Measurements from ENCODE around the gene OLFM1. TPM values are rescaled to one million over a fixed set of nuclear protein-coding genes. Genes with fewer than 3 reads are reported as not detected.

OLFM1 gene
- total and polyA plus RNA-seq, 4 donors = 2.0 to 5.9 (median 4.4) TPM

DNA sequence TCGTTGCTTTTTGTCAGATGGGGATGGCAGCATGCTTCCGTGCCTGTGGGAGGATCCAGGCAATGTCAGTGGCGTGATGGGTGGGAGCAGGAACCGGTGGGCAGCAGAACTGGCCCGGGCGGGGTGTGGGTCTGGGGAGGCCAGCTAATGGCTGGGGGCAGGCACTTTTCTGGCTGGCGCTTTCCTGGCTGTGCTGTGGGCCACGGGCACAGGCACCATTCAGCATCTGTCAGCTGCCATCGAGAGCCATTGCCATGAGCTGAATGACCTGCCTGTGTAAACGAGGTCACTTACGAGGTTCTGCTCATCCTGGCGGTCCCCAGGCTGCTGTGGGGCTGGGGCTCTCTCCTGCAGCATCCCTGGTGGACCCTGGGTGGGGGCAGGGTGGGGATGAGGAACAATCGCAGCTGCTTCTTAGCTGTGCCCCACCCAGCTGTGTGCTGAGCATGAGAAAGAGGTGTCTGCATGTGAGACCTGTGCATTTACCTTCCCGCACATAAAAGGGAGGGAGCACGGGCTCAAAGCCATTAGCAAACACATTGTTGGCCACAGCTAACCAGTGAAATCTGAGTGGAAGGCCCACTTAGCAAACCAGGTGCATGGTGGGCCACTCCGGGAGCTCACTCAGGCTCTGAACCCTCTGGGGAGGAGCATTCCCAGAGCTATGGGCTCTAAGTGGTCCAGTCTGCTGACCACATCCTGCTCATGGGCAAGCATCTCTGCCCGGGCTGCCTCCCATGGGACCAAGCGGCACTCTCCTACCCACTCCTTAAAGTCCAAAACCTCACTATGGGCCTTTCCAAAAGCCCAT lies 41.3 kb upstream of the OLFM1 start:
- Histone ChIP-seq H3K4me1 (ENCODE audit: control insufficient read depth in 4 of 4, insufficient read depth in 4 of 4, low read length in 3 of 4) (no peaks in the 10 kb centered on the region), H3K9me3 (ENCODE audit: control insufficient read depth in 4 of 4, low read length in 3 of 4) (no peaks in the 10 kb centered on the region), H3K27ac (ENCODE audit: low read depth in 1 of 2, low read length in 2 of 2) (no peak overlapping the region), H3K36me3 (ENCODE audit: control insufficient read depth in 4 of 4, insufficient read depth in 3 of 4, low read depth in 1 of 4, low read length in 3 of 4) (no peaks in the 10 kb centered on the region), H3K9ac (ENCODE audit: low read depth in 1 of 2, low read length in 2 of 2) (no peak overlapping the region), H3K4me3 (ENCODE audit: low read depth in 1 of 3, low read length in 3 of 3) (no peak overlapping the region), H3K27me3 (ENCODE audit: control insufficient read depth in 4 of 4, insufficient read depth in 4 of 4, low read length in 3 of 4) (no peaks in the 10 kb centered on the region)
- WGBS = 65% methylated on average over 18 of the region's 18 CpGs
- no peak for DNase-seq (ENCODE audit: low spot score)
- TF ChIP-seq, protein P1, sequence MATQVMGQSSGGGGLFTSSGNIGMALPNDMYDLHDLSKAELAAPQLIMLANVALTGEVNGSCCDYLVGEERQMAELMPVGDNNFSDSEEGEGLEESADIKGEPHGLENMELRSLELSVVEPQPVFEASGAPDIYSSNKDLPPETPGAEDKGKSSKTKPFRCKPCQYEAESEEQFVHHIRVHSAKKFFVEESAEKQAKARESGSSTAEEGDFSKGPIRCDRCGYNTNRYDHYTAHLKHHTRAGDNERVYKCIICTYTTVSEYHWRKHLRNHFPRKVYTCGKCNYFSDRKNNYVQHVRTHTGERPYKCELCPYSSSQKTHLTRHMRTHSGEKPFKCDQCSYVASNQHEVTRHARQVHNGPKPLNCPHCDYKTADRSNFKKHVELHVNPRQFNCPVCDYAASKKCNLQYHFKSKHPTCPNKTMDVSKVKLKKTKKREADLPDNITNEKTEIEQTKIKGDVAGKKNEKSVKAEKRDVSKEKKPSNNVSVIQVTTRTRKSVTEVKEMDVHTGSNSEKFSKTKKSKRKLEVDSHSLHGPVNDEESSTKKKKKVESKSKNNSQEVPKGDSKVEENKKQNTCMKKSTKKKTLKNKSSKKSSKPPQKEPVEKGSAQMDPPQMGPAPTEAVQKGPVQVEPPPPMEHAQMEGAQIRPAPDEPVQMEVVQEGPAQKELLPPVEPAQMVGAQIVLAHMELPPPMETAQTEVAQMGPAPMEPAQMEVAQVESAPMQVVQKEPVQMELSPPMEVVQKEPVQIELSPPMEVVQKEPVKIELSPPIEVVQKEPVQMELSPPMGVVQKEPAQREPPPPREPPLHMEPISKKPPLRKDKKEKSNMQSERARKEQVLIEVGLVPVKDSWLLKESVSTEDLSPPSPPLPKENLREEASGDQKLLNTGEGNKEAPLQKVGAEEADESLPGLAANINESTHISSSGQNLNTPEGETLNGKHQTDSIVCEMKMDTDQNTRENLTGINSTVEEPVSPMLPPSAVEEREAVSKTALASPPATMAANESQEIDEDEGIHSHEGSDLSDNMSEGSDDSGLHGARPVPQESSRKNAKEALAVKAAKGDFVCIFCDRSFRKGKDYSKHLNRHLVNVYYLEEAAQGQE (IDR thresholded peaks at IDR 0.05) = no peak
- TF ChIP-seq FOXA1 (IDR thresholded peaks at IDR 0.05) (no peak), RAD21 (IDR thresholded peaks at IDR 0.05) (no peak), FOXA2 (IDR thresholded peaks at IDR 0.05) (no peak), HNF4A (conservative IDR thresholded peaks at IDR 0.05) (no peak)
- TF ChIP-seq, protein P2, sequence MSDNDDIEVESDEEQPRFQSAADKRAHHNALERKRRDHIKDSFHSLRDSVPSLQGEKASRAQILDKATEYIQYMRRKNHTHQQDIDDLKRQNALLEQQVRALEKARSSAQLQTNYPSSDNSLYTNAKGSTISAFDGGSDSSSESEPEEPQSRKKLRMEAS (IDR thresholded peaks at IDR 0.05) = no peak
- TF ChIP-seq, protein P3, sequence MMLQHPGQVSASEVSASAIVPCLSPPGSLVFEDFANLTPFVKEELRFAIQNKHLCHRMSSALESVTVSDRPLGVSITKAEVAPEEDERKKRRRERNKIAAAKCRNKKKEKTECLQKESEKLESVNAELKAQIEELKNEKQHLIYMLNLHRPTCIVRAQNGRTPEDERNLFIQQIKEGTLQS (IDR thresholded peaks at IDR 0.05) = no peak

DNA sequence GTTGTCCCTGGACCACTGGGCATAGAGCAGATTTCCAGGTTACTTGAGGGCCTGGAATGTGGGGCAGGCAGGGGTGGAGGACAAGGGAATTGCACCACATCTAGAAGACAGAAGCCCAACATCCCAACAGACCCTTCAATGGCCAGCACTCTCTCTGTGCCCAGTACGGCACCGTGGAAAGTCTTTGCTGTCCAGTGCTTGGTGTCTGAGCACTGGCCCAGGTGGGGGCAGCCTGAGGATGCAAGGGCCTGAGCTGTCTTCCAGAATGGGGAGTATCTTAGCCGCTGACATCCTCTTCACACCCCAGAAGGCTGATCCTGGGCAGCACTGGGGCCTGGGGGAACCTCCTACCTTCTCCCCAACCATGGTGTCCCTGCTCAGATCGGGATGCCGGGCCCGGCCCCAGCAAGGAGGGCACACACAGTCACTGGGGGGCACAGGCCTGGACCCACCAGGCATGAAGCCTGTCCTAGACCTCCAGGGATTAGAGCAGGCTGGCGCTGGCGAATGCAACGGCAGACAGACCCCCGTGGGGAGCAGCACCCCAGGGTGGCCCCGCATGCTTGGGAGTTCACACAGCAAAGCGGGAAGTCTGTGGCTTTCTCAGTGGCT lies 40.6 kb upstream of the OLFM1 start:
- Histone ChIP-seq H3K4me1 (ENCODE audit: control insufficient read depth in 4 of 4, insufficient read depth in 4 of 4, low read length in 3 of 4) (no peaks in the 10 kb centered on the region), H3K36me3 (ENCODE audit: control insufficient read depth in 4 of 4, insufficient read depth in 3 of 4, low read depth in 1 of 4, low read length in 3 of 4) (no peaks in the 10 kb centered on the region), H3K9me3 (ENCODE audit: control insufficient read depth in 4 of 4, low read length in 3 of 4) (no peaks in the 10 kb centered on the region), H3K9ac (ENCODE audit: low read depth in 1 of 2, low read length in 2 of 2) (no peak overlapping the region), H3K4me3 (ENCODE audit: low read depth in 1 of 3, low read length in 3 of 3) (no peak overlapping the region), H3K27me3 (ENCODE audit: control insufficient read depth in 4 of 4, insufficient read depth in 4 of 4, low read length in 3 of 4) (no peaks in the 10 kb centered on the region), H3K27ac (ENCODE audit: low read depth in 1 of 2, low read length in 2 of 2) (no peak overlapping the region)
- DNase-seq (ENCODE audit: low spot score) = no peak
- TF ChIP-seq FOXA2 (IDR thresholded peaks at IDR 0.05) = no peak
- TF ChIP-seq, protein P3 (IDR thresholded peaks at IDR 0.05) = no peak
- TF ChIP-seq RAD21 (IDR thresholded peaks at IDR 0.05) = no peak
- no peak for TF ChIP-seq EGR1 (IDR thresholded peaks at IDR 0.05; ENCODE audit: low read depth in 2 of 2)
- no peak for TF ChIP-seq GABPA (IDR thresholded peaks at IDR 0.05 in 1 of 2, conservative IDR thresholded peaks at IDR 0.05 in 1 of 2)
- no peak for TF ChIP-seq JUND (IDR thresholded peaks at IDR 0.05)
- TF ChIP-seq SP1 (IDR thresholded peaks at IDR 0.05) = no peak
- no peak for TF ChIP-seq HNF4A (conservative IDR thresholded peaks at IDR 0.05)
- TF ChIP-seq, protein P4, sequence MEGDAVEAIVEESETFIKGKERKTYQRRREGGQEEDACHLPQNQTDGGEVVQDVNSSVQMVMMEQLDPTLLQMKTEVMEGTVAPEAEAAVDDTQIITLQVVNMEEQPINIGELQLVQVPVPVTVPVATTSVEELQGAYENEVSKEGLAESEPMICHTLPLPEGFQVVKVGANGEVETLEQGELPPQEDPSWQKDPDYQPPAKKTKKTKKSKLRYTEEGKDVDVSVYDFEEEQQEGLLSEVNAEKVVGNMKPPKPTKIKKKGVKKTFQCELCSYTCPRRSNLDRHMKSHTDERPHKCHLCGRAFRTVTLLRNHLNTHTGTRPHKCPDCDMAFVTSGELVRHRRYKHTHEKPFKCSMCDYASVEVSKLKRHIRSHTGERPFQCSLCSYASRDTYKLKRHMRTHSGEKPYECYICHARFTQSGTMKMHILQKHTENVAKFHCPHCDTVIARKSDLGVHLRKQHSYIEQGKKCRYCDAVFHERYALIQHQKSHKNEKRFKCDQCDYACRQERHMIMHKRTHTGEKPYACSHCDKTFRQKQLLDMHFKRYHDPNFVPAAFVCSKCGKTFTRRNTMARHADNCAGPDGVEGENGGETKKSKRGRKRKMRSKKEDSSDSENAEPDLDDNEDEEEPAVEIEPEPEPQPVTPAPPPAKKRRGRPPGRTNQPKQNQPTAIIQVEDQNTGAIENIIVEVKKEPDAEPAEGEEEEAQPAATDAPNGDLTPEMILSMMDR (IDR thresholded peaks at IDR 0.05; ENCODE audit: low read depth, low read length, missing input control) = no peak
- no peak for TF ChIP-seq TAF1 (conservative IDR thresholded peaks at IDR 0.05)
- no peak for TF ChIP-seq HNF4G (IDR thresholded peaks at IDR 0.05)
- no peak for TF ChIP-seq NR2F2 (IDR thresholded peaks at IDR 0.05)
- TF ChIP-seq, protein P2 (IDR thresholded peaks at IDR 0.05) = no peak
- TF ChIP-seq, protein P1 (IDR thresholded peaks at IDR 0.05) = no peak
- 84% methylated on average over 12 of the region's 12 CpGs for WGBS

Data from liver (tissue), 9 donors.